Neutrophil (primary cell): ENCODE results near the gene RASSF3.
A peak's percentile ranks its signal among the peaks of the same experiment; 100 is the strongest.

ENCODE experiments used
- H3K27ac ChIP-seq: fragments of 200-600 bp; sonication (generic); 2 replicates; pipeline ENCODE4 v1.5.1; 2016; ENCODE audit warnings: mild to moderate bottlenecking, moderate library complexity
- H3K27me3 ChIP-seq: fragments of 200-600 bp; sonication (generic); 2 replicates; pipeline ENCODE4 v1.6.0; 2016; ENCODE audit warnings: mild to moderate bottlenecking
- H3K36me3 ChIP-seq: fragments of 200-600 bp; sonication (generic); 2 replicates; pipeline ENCODE4 v1.5.1; 2017
- H3K4me1 ChIP-seq, 2 experiments: fragments of 200-600 bp in 1 of 2; sonication (generic) in 1 of 2; 1 replicate in 1 of 2; 2 replicates in 1 of 2; pipeline versions ENCODE4 v1.5.1 to v1.6.1; 2013 to 2016; ENCODE audit warnings: low read depth in 1 of 2, low read length in 1 of 2, mild to moderate bottlenecking in 1 of 2, moderate library complexity in 1 of 2; ENCODE audit not compliant: control insufficient read depth in 1 of 2, insufficient read depth in 1 of 2
- H3K4me3 ChIP-seq, 2 experiments: fragments of 200-600 bp in 1 of 2; sonication (generic) in 1 of 2; 1 replicate in 1 of 2; 2 replicates in 1 of 2; pipeline ENCODE4 v1.5.1; 2013 to 2016; ENCODE audit warnings: low read depth in 1 of 2, low read length in 1 of 2, mild to moderate bottlenecking in 1 of 2, moderate library complexity in 1 of 2
- H3K9me3 ChIP-seq: fragments of 200-600 bp; sonication (generic); 2 replicates; pipeline ENCODE4 v1.5.1; 2016
- TF ChIP-seq, protein P1 (sequence below): fragments of 200-600 bp; sonication (generic); IDR thresholded peaks from 2 replicates; pipeline ENCODE4 v1.5.1; 2016; ENCODE audit warnings: antibody characterized with exemption

RASSF3 gene, protein sequence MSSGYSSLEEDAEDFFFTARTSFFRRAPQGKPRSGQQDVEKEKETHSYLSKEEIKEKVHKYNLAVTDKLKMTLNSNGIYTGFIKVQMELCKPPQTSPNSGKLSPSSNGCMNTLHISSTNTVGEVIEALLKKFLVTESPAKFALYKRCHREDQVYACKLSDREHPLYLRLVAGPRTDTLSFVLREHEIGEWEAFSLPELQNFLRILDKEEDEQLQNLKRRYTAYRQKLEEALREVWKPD

DNA sequence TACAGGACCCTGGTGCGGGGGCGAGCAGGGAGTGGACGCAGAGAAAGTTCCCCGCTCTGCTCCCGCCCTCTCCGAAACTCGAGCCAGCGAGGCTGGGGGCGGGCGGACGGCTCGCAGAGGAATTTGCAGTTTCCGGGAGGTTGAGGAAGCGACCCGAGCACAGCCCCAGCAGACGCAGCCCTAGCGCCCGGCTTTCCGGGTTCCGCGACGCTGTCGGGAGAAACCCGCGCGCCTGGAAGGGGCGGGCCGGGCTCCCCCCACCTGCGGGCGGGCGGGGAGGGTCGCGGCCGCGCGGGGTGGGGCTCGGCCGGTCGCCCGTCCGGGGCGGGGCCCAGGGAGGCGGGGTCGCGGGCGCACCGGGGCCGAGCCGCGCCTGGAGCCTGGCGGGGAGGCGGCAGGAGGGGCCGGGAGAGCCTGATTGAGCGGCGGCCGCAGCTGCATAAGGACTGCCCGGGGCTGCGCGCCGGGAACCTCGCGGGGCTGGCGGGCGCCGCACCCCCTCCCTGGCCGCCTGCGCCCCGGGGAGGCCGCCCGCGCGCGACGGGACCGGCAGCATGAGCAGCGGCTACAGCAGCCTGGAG lies at the start of gene RASSF3:
Gene RASSF3 (plus strand): TSS at position 417 of the 581 bp plus-strand sequence. CDS start 138 bp downstream, at position 555.
- Histone ChIP-seq H3K27me3 (no peaks in the 10 kb centered on the region), H3K36me3 (peaks cover 23% of the 10 kb centered on the region), H3K4me3 (peak within 1 kb of the TSS; percentile 84 to 97), H3K9me3 (no peaks in the 10 kb centered on the region), H3K27ac (peak within 1 kb of the TSS; percentile 99), H3K4me1 (peaks cover 48 to 57% of the 10 kb centered on the region in 2 experiments)
- TF ChIP-seq, protein P1, sequence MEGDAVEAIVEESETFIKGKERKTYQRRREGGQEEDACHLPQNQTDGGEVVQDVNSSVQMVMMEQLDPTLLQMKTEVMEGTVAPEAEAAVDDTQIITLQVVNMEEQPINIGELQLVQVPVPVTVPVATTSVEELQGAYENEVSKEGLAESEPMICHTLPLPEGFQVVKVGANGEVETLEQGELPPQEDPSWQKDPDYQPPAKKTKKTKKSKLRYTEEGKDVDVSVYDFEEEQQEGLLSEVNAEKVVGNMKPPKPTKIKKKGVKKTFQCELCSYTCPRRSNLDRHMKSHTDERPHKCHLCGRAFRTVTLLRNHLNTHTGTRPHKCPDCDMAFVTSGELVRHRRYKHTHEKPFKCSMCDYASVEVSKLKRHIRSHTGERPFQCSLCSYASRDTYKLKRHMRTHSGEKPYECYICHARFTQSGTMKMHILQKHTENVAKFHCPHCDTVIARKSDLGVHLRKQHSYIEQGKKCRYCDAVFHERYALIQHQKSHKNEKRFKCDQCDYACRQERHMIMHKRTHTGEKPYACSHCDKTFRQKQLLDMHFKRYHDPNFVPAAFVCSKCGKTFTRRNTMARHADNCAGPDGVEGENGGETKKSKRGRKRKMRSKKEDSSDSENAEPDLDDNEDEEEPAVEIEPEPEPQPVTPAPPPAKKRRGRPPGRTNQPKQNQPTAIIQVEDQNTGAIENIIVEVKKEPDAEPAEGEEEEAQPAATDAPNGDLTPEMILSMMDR, result no peak

DNA sequence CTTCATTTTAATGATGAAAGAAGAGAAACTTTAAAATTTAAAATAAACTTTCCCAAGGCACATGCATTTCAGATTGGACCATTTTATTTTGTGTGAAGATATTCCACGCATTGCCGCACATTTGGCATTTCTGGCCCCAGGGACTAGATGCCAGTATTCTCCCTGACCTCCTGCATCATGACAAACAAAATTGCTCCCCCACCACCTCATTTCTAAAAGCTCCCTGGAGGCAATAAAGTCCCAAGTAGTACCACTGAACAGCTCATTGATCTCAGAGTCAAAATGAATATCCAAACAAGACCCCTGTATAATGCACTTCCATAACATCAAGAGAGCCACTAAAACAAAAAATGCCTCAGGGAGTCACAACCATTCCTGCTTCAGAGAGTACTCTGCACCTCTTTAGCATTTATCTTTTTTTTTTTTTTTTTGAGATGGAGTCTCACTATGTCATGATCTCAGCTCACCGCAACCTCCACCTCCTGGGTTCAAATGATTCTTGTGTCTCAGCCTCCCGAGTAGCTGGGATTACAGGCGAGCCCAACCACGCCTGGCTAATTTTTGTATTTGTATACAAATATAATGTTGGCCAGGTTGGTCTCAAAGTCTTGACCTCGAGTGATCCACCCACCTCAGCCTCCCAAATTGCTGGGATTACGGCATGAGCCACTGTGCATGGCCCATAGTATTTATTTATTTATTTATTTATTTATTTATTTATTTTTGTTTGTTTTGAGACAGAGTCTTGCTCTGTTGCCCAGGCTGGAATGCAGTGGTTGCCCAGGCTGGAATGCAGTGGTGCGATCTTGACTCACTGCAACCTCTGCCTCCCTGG lies 48.8 kb upstream of the RASSF3 start:
- Histone ChIP-seq H3K27ac (no peak overlapping the region), H3K4me1 (peaks cover 16 to 19% of the 10 kb centered on the region in 2 experiments), H3K27me3 (no peaks in the 10 kb centered on the region), H3K9me3 (no peaks in the 10 kb centered on the region), H3K4me3 (no peak overlapping the region), H3K36me3 (no peaks in the 10 kb centered on the region)
- TF ChIP-seq, protein P1, result no peak

DNA sequence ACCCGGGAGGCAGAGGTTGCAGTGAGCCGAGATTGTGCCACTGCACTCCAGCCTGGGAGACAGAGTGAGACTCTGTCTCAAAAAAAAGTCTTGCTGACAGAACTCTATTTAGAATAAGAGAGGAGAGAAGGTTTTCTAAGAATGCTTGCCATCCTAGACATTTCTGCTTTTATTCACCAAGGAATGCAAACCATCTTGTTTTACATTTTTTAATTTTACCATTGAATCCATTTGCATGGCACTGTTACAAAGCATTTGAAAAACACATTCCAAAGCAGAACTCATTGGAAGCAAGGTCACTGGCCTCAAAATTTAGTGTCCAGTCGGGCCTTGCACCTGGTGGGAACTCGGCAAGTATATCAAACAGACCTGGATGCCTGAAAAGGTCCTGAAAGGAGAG lies 44.2 kb upstream of the RASSF3 start:
- Histone ChIP-seq H3K27ac (peak overlapping the region; percentile 15), H3K36me3 (no peaks in the 10 kb centered on the region), H3K4me3 (no peak overlapping the region), H3K9me3 (no peaks in the 10 kb centered on the region), H3K4me1 (peaks cover 23% of the 10 kb centered on the region in 2 experiments), H3K27me3 (no peaks in the 10 kb centered on the region)
- TF ChIP-seq, protein P1, result no peak

DNA sequence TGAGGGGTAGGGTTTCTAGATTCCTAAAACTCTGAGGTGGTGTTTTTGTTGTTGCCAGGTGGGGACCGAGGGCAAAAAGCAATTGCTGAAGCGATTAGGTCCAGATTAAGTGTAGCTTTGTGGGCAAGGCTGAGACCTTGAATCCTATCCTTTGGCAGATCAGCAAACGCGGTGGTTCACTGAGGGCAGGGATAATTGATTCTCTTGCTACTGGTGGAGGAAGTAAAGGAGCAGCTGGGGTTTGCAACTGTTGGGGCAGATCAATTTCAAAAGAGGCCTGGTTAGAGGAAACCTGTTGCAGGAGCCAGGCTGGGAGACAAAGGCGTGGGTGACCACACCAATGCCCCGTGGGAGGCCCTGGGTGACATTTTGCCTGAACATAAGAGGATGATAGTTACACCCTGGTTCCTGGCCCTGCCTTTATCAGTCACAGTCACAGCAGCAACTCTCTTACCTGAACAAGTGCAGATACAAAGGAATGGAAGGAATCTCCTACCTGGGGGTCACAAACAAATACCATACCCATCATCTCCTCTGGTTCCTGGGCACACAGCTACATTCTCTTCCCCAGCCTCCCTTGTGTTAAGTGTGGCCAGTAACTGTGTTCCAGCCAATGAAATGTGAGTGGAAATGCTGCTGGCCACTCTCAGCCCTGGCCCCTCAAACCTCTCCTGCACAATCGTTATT lies 43.3 kb upstream of the RASSF3 start:
- TF ChIP-seq, protein P1, result no peak
- H3K27ac ChIP-seq, result peak overlapping the region; percentile 37
- H3K9me3 ChIP-seq, result no peaks in the 10 kb centered on the region
- no peak overlapping the region for H3K4me3 ChIP-seq
- no peaks in the 10 kb centered on the region for H3K36me3 ChIP-seq
- no peaks in the 10 kb centered on the region for H3K27me3 ChIP-seq
- peaks cover 19 to 20% of the 10 kb centered on the region in 2 experiments for H3K4me1 ChIP-seq

DNA sequence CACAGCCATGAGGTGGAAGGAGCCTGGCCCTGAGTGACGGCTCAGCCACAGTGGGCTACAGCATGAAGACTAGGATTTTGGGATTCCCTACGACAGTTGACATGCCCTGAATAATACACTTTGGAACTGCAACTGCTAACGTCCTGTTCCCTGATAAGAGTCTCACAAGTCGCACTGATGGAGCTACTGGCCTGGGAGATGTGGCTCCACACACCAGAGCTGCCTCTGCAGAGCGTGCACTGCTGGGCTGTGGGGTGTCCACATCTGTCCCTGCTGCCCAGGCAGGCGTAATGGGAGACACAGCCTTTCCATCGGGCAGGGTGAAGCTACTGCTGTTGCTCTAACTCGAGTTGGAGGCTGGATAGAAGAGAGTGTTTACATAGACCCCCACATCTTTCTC lies 42.7 kb upstream of the RASSF3 start:
- no peaks in the 10 kb centered on the region for H3K9me3 ChIP-seq
- no peak overlapping the region for H3K4me3 ChIP-seq
- H3K4me1 ChIP-seq, result peaks cover 19 to 20% of the 10 kb centered on the region in 2 experiments
- peak overlapping the region; percentile 37 for H3K27ac ChIP-seq
- no peaks in the 10 kb centered on the region for H3K27me3 ChIP-seq
- H3K36me3 ChIP-seq, result no peaks in the 10 kb centered on the region
- TF ChIP-seq, protein P1, result no peak
